Muscle of arm (tissue), 12 donors: ENCODE measurements around the gene CLNK. TPM values are rescaled to one million over a fixed set of nuclear protein-coding genes. Genes with fewer than 3 reads are reported as not detected.
A peak's percentile ranks its signal among the peaks of the same experiment; 100 is the strongest.

Source experiments
- DNase-seq: peaks from one replicate; pipeline ENCODE4 v3.0.0-alpha.2; 2013
- polyA plus RNA-seq, 12 donors: library from polyadenylated mRNA; unstranded; fragments of 120-200 nt; gene quantifications; one replicate each; pipeline ENCODE4 v1.2.1, GENCODE V29; 2013; ENCODE audit not compliant: insufficient read length in 12 of 12

CLNK gene
- polyA plus RNA-seq, 12 donors, result 0.07 to 0.90 (median 0.24) TPM; not detected in 2

GRCh38 chr4:10701702-10702460 lies 17.3 kb upstream of the CLNK start:
- DNase-seq, result no peak

- no peak for DNase-seq
Measured at GRCh38 chr4:10701161-10701560, 16.6 kb upstream of the CLNK start.

DNA sequence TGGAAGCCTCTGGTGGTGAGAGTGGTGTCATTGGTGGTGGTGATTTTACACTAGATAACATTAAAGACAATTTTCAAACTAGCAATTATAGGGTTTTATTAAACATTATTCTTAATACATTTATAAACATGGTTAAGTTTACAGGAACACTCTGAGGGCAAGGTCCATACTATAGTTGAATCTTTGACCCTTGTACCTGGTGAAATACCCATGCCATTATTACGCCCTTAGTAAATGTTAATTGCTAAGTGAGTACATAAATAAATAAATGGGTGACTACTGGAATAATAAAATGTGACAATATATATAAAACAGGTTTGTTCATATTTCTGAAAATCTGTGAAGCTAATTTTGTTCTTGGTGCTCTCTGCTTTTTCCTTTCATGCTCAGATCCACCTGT lies 13.6 kb upstream of the CLNK start:
- DNase-seq, result no peak

DNA sequence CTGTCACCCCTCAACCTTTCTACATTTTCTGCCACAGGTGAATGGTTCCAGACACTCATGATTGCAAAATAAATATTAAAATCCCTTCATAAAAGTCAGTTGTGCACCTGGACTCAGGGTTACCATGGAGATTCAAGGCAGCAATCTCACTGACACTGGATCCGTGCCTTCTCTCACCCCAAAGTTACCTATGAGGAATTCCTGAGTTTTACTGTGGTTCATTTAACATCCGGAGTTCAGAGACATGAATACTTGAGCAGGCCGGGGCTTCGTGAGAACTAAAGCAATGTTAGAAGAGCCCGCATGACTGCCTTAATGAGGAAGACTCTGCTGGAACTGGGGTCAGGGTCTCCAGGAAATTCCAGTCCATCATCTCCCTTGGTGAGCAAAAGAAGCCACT lies 12.5 kb upstream of the CLNK start:
- DNase-seq, result no peak

GRCh38 chr4:10696253-10696652 lies 11.7 kb upstream of the CLNK start:
- DNase-seq, result no peak

GRCh38 chr4:10694828-10695209 lies 10.3 kb upstream of the CLNK start:
- no peak for DNase-seq

- DNase-seq, result no peak
Measured at GRCh38 chr4:10694151-10694827, 9.7 kb upstream of the CLNK start.

DNA sequence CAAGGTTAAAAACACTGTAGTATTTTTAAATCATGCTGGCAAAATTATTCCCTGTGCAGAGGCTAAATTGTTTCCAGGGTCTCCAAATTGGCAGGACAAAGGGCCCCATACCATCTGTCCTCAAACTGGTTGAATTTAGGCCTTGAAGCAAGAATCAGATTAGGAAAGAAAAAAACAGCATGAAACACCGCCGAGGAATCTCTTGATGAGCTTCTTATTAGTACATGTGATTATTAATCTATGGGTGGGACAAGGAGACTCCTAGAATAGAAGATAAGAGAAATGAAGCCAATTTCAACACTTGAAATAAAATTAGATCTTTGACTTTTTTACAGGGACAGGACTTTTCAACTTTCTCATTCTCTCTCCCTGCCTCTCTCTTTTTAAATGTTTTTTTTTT lies 7.1 kb upstream of the CLNK start:
- DNase-seq, result no peak

- no peak for DNase-seq
Measured at GRCh38 chr4:10690185-10690907, 5.8 kb upstream of the CLNK start.

- DNase-seq, result no peak
Measured at GRCh38 chr4:10688846-10689245, 4.3 kb upstream of the CLNK start.

DNA sequence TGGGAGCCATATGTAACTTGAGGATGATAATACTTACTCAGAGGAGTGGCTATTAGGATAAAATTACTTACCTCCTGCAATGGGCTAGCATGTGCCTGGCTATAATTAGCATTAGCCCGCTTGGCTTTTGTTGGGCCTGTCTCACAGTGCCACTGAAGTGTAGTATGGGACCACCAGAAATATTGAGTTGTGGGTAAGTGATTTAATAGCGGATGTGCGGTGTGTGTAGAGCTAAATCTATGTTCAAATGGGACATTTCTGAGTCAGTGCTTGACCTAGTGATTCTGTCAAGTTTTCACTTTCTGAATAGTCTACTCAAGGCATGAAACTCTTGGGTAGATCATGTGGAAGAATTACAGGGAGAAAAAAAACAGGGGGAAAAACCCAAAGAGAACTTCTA lies 3.5 kb upstream of the CLNK start:
- DNase-seq, result no peak

GRCh38 chr4:10687526-10687925 lies 3.0 kb upstream of the CLNK start:
- DNase-seq, result no peak

- DNase-seq, result no peak
Measured at GRCh38 chr4:10682397-10682796, 2.2 kb downstream of the CLNK start.

- no peak for DNase-seq
Measured at GRCh38 chr4:10677796-10678497, 6.6 kb downstream of the CLNK start.

GRCh38 chr4:10673817-10674369 lies 10.7 kb downstream of the CLNK start:
- DNase-seq, result no peak

DNA sequence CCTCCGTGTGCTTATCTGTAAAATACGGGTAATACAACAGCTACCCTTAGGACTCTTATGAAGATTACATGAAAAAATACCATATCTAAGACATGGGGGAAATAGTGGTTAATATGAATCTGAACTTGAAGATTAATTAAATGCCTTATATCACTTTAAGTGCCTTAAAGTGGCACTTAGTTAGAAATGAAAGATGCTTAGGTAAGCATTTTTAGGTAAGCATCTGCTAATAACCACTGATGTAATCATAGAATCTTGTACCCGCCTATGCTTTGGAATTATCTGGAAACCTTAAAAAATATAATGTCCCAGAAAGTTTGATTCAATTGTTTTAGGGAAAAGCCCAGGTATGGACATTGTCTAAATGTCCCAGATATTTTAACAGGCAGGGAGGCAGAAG lies 12.2 kb downstream of the CLNK start:
- no peak for DNase-seq

DNA sequence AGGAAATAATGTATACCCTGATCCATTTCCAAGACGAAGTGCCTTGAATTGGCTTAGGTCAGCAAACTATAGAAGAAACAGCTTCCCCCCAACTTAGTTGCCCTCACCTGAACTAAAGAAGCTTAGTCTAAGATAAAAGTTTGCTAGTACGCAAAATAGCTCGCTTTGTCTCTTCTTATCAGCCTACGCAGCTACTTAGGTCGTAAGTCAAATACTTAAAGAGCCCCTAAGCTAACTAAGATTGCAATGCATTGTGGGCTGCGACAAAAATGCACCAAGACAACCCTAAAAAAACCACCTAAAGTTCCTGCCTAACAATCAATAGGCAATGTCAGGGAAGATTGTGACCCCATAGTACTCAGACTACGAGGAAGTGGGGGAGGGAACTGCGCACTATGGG lies 12.8 kb downstream of the CLNK start:
- no peak for DNase-seq

- DNase-seq, result no peak
Measured at GRCh38 chr4:10671366-10671765, 13.2 kb downstream of the CLNK start.

GRCh38 chr4:10670321-10670720 lies 14.2 kb downstream of the CLNK start:
- peak; percentile 7 for DNase-seq

GRCh38 chr4:10667701-10668326 lies 16.8 kb downstream of the CLNK start:
- DNase-seq, result no peak

DNA sequence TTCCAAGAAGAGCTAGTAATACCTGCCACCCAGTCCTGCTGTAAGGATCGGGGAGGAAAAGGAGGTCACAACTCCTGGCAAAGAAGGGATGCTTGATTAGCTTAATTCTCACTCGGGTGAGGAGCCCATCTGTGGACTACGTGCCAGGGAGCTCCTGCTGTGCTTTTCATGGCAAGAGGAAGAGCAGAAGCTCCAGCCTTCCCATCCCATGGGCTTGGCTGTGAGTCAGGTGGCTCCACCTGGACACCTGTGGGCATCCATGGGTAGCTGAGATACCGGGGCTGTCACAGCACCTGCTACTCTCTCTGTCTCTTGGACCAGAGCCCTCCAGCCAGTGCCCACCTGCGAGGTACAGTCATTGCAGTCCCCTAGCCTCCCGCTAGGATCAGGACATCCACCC lies 18.0 kb downstream of the CLNK start:
- no peak for DNase-seq

GRCh38 chr4:10664408-10664807 lies 20.2 kb downstream of the CLNK start:
- peak; percentile 24 for DNase-seq
